GM13977 (cell line): ENCODE results near the gene TRDN.

ENCODE experiments used
- DNase-seq: peaks from one replicate; pipeline ENCODE4 v3.0.0; 2012; ENCODE audit warnings: low spot score
- CTCF ChIP-seq: IDR thresholded peaks from 2 replicates; pipeline ENCODE4 v1.5.1; 2012; ENCODE audit warnings: mild to moderate bottlenecking, control low read depth; ENCODE audit not compliant: insufficient read depth; ENCODE audit errors: extremely low read depth, missing control alignments
- in situ Hi-C: fragments of 300-500 bp; cut with MboI; formaldehyde crosslinking; loops from one replicate; pipeline ENCODE4 v1.12.0; 2022; ENCODE audit warnings: low sequenced_read_pairs, low pct_unique_long_range_greater_than_20kb, mixed read lengths, inconsistent platforms; ENCODE audit not compliant: unreplicated experiment

TRDN gene

GRCh38 chr6:123383718-123384117 lies 253.0 kb downstream of the TRDN start:
- no peak for TF ChIP-seq CTCF
- no peak for DNase-seq
- in situ Hi-C loops = no loop called here

- no peak for DNase-seq
- peak; percentile 23 for TF ChIP-seq CTCF
- in situ Hi-C loops = no loop called here
Measured at GRCh38 chr6:123380257-123380656, 256.5 kb downstream of the TRDN start.

GRCh38 chr6:123372737-123373136 lies 264.0 kb downstream of the TRDN start:
- no peak for TF ChIP-seq CTCF
- in situ Hi-C loops = no loop called here
- DNase-seq = no peak

GRCh38 chr6:123363912-123364311 lies 272.8 kb downstream of the TRDN start:
- in situ Hi-C loops = no loop called here
- no peak for DNase-seq
- no peak for TF ChIP-seq CTCF

- no peak for TF ChIP-seq CTCF
- no peak for DNase-seq
- in situ Hi-C loops = no loop called here
Measured at GRCh38 chr6:123360359-123360758, 276.4 kb downstream of the TRDN start.

GRCh38 chr6:123352705-123353104 lies 284.0 kb downstream of the TRDN start:
- no peak for DNase-seq
- no peak for TF ChIP-seq CTCF
- in situ Hi-C loops = no loop called here

GRCh38 chr6:123352279-123352678 lies 284.5 kb downstream of the TRDN start:
- in situ Hi-C loops = no loop called here
- no peak for TF ChIP-seq CTCF
- no peak for DNase-seq
